Lung microvascular endothelial cell (primary cell): ENCODE results near the gene BRCA2. TPM values are rescaled to one million over a fixed set of nuclear protein-coding genes. Genes with fewer than 3 reads are reported as not detected.

Source experiments
- DNase-seq, 2 donors: peaks; one replicate each; pipeline versions ENCODE4 v3.0.0 to v3.0.0-alpha.2; 2010; ENCODE audit warnings: low read depth in 2 of 2
- total RNA-seq: library from RNA; depleted of rRNA; stranded (reverse); fragments of >200 nt; gene quantifications from 2 replicates; pipeline ENCODE4 v1.2.1, GENCODE V29; 2014

BRCA2 gene
- total RNA-seq, 1 donor from 2014 or later, result 1.2 TPM

DNA sequence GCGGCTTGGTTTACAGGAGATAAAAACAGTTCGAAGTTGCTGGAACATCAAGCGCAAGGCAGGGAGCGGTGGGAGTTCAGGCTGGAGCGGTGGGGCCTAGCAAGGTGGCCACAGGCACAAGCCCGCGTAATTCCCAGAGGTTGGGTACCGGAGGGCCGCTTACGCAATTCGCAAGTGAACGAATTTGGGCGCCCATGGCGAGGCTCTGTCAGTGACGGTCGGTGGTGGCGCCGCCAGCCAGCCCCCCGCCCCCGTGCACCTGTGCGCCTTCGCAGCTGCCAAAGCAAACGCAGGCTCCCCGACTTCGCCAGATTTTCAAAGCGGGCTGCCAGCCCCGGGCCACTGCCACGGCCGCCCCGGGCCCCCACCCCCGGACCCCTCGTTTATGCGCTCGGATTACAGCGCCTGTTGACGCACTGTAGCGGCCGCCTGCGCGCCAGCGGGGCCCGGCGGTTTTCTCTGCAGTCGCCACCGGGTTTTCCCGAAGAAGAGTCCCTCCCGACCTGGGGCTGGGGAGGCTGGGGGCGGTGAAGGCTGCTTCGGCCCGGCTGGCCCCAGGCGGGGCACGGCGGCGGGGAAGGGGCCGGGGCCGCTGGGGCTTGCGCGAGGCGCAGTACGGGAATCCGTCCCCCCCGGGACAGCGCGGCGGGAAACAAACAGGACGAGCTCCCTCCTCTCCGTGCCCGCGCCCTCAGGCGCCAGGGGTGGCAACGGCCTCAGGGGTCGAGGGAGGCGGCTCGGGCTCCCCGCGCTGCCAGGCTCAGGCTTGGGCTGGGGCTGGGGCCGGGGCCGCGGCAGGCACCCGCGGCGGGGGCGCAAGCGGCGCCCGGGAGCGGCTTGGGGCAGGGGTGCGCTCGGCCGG, 111.9 kb downstream of the BRCA2 start:
- peak; percentile 32 to 50 for DNase-seq

DNA sequence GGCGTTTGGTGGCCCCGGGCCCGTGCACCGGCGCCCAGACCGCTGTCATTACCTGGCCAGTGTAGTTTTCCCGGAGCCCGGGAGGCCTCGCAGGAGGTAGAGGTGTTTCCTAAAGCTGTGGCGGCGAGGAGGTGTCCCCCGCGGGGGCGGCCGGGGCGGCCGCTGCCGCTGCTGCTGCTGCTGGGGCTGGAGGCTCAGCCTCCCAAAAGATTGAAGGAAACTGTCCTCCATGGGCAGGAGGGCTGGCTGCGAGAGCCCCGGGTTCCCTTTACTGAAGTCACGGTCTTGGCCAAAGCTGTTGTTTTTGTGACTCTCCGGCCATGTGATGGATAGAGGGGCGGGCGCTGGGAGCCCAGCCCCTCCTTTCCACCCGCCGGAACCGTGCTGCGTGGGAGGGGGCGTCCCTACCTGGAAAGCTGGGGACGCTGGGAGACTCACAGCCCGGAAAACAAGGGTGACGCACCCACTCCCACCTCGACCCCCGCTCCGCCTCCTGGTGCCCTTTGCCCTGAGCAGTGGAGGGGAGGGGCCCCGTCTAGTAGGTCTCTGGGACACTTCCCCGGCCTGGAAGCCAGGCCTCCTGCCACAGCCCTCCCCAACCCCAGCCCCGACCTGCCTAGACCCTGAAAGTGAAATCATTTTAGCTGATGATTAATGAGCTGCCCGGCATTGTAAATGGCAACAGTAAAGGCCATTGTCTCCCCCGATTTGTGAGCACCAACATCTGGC, 112.7 kb downstream of the BRCA2 start, which contains the start of gene N4BP2L1:
Gene N4BP2L1 (minus strand): TSS at position 279 of the 729 bp plus-strand sequence. CDS start 48 bp downstream, at position 231.
- peak; percentile 49 to 81 for DNase-seq

DNA sequence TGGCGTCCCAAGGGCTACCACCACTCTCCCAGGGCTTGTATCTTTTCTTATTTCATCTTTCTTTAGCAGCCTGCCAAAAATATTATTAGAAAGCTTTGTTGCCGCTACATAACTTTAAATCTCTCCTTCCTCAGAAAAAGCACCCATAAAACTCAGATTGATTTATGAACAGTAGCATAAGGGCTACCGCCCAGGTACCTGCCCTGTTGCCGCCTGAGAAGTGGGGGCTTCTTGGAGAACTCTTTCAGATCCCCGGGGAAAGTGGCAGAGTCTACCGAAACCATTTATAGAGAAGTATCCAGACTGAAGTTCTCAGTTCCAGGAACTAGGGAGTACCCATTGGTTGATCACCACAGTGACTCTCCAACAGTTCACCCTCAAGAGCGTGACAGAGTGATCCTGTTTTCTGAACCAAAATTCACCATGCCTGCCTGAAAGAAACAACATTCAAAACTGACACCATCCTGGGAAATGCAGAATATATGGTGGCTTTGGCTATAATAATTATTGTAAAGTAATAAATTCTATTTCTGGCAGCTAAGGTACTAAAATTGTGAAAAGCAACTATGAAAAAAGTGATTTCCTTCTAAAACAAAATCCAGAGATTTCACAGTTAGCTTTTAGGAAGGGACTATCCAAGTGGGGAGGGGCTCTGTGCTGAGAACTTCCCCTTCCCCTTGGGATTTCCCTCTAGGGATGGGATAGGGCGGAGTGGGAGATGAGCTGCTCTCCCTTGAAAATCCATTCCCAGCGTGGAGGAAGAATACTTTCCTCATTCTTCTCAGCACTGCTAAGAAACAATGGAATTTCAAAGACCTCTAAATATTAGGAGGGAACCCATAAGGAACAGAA, 113.5 kb downstream of the BRCA2 start:
- DNase-seq, result no peak

DNA sequence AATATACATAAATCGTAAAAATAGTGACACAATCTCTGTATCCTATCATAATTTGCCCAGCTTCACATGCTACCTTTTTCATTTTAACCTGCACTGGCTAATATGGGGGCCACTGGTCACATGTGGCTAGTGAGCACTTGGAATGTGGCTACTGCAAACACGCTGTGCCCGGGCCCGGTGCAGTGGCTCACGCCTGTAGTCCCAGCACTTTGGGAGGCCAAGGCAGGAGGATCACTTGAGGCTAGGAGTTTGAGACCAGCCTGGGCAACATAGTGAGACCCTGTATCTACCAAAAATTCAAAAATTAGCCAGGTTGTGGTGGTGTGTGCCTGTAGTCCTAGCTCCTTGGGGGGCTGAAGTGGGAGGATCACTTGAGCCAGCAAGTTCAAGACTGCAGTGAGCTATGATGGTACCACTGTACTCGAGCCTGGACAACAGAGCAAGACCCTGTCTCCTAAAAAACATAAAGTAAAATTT, 114.2 kb downstream of the BRCA2 start:
- DNase-seq, result no peak

DNA sequence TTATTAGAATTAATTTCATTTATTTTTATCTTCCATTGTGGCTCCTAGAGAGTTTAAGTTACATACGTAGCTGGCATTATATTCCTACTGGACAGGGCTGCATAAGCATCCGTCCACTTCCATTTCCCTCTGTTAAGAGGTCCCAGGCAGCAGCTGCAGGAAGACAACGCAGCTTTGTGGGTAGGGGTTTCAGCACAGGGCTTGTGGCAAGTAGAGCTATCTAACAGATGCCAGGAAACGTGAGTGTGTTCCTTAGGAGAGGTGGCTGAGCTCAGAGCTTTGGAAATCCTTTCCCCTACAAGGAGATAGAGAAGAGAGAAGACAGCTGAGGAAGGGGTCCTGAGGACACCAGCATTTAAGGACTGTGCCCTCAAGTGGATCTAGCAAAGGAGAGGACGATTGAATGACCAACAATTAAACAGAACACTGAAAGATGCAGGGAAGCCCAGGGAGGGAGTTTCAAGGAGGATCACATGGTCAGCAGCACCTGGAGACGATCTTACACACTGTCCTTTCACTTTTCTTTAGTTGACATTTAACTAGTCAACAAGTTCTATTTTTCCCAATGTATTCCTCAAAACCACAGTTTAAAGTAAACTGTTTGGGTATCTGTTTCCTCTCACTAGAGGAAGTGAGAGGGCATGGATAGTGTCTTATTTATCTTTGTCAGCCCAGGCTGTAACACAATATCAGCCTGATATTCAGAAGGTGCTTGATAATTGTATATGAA, 114.9 kb downstream of the BRCA2 start:
- DNase-seq, result peak in 1 of 2 donors; percentile 20

DNA sequence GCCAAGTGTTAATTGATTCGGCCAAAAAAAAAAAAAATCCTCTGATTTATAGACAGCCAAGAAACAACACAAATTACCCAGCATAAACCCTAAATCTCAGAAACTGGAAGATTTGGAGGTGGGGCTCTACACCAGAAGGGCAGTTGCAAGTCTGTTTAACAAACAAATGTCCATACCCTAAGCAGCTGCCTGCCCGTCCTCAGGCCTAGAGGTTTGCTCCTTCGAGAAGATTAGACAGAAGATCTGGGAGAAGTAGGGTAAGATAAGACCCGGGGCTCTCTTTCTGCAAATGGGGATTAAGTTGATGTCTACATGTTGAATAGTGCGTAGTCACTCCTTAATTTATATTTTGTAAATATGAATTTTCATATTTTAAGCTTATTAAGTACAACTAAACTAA, 116.1 kb downstream of the BRCA2 start:
- no peak for DNase-seq

DNA sequence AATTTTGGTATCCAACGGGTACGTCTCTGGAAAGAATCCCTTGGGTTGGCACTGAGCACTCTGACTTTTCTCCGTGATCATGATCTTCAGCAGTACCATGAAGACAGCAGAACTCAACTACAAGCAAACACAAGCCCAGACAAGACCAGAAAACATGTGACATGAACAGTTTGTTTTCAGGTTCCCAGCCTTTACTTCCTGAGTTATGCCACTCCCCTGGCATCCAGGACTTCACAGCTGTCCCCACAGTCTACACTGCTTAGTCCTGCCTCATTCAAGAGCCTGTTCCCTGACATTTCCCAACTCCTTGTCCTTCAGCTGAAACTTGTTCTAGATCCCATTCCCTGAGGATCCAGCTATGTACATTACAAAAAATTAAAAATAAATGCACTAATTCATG, 117.5 kb downstream of the BRCA2 start:
- DNase-seq, result peak; percentile 11 to 14

DNA sequence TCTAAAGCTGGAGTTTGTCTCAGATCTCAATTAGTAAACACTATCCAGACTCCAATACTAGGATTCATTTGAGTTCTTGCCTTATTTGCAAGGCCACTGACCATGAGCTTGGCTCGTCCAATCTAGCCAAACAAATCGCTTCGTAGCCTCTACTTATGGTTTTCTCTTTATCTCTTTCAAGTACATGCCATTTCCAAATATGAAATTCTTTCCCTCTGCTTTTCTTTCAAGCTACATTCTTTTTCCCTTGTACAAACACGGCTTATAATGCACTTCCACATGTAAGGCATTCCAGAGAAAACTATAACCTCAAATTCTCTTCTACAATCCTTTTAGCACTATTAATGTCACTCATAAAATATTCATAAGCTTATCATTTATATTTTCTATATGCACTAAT, 123.6 kb downstream of the BRCA2 start:
- no peak for DNase-seq

DNA sequence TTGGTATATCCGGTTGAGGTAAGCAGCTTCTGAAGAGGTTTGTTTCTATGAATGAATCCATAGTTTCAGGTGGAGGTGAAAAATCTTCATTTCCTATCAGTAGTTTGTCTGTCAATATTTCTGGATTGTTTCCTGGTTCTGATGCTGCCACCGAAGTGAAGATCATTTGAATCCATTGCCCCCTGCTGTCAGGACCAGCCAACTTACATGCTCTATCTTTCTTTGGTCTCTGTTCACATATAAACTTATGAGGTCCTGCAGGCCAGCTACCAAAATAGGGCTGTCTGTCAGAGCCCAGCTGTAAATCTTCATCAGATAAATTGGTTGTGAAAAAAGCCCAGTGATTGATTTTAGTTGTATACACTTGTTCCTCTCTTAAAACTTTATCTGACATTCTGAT, 127.8 kb downstream of the BRCA2 start:
- peak; percentile 54 to 69 for DNase-seq

DNA sequence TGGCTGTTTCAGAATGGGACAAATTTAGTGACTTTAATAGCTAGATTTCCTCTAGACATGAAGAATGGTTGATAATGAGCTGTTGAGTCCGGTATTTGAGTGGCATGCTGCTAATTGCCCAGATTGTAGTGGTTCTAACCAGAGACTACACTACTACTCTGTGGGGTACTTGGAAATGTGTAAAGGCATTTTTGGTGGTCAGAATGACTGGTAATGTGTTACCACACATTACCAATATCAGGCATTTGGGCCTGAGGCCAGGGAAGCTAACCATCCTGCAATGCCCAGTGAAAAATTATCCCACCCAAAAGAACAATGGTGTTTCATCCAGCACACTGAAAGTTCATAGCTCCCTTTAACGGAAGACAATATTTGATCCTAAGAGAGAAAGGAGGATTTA, 130.2 kb downstream of the BRCA2 start:
- no peak for DNase-seq

DNA sequence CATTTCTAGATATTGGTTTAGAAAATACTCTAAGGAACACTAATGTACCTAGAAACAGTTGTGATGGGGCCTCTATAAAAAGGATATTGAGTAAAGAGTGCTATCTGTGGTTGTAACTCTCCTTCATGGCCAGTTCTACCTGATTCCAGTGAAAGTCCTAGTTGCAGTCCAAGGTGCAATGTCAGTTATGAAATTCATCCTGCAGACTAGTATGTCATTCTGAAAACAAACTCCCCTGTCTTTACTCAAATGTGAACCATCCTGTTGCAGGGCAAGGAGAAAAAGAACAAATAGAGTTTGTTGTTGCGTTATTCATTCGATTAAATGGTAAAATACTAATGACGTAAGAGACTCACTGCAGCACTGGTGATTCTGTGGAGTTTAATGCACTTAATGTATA, 130.9 kb downstream of the BRCA2 start:
- DNase-seq, result no peak

DNA sequence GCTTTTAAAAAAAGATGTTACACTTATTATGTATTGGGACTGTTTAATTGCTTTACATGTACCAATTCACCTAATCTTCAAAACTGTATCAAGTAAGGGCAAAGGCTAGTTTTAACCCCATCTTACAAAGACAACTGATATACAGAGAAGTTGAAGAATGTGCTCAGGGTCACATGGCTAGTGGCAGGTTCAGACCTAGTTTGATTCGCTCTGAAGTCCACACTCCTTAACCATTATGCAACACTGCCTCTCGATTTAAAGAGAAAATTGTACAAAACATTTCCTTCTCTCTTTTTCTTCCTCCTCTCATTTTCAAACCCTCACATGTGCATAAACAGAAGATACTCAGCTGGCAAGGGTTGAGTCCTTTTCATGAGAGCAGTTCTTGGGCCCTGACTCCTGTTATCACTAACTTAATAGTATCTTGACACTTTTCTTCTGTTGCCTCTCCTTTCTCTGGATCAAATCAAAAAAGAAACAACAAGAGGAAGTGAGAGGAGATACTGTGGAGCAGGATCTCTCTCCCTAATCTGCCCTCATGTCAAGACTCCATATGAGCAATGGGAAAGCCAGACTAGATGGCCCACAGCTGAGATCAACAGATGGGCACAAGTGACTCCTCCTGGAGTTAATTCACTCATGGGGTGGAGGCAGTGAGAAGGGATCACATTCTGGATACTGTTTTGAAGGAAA, 131.6 kb downstream of the BRCA2 start:
- DNase-seq, result no peak

DNA sequence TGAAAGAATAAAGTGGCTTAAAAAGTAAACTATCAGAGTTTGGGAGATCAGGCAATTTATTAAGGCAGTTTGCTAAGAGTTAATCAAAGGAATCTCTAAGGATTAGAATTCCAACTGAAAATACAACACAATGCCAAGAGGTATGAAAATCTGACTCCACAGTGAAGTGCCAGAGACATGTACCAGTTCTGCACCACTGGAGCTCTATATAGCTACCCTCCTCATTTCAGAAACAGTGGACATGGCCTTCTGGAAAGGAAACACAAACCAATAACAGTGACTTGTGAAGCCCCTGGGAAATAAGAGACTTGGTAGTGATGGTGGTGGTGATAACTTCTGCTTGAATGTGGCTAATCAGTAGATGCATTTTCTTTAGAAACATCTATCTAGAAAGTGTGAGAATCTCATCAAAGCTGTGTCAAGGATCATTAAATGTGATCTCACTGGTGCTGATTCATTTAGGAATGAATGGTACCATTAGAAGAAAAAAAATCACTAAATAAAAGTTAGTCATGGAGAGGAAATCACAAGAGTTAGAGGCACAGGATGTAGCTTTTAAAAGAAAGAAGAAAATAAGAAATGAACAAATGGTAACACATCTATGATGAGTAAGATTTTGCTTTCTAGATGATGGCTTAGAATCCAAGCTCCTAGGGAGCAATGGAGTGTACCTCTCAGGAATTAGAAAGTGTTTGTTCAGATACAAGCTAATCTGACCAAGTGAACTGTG, 132.8 kb downstream of the BRCA2 start:
- peak in 1 of 2 donors; percentile 14 for DNase-seq

DNA sequence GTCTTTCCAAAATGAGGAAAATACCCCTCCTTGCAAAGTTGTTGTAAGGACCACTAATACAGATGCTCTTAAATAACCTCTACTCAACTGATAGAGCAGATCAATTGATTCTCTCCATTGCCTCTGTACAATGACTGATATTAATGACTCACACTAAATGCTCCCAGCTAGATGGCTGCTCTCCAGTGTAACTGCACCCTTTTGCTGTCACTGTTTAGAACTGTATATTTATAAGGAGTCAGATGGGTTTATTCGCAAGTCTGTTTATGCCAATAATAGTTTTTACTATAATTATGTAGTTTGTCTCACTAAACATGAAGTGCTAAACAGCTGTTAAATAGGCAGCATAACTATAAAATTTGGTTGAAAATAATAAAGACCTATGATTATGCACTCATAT, 133.7 kb downstream of the BRCA2 start:
- DNase-seq, result no peak

Other genes starting within 250 kb of the BRCA2 start
- gene ZAR1L, start 145 bp upstream of the BRCA2 start, total RNA-seq, result not detected in 2 replicates
- gene N4BP2L1, start 112.6 kb downstream of the BRCA2 start, total RNA-seq, result 2.2 and 7.3 TPM in 2 replicates
- 30.9 and 71.2 TPM in 2 replicates for gene N4BP2L2, start 223.3 kb downstream of the BRCA2 start, total RNA-seq